Kidney epithelial cell (primary cell): Measurements from ENCODE around the gene TOR4A. TPM values are rescaled to one million over a fixed set of nuclear protein-coding genes. Genes with fewer than 3 reads are reported as not detected.
A peak's percentile ranks its signal among the peaks of the same experiment; 100 is the strongest.
"Not testable (repeated sequence)": the region's sequence is repeated elsewhere in the genome, so short reads cannot be mapped to it uniquely, and the experiment has no call there.

Experiments
- DNase-seq: peaks from one replicate; pipeline ENCODE4 v3.0.0-alpha.2; 2010; ENCODE audit warnings: low read depth
- H3K27me3 ChIP-seq: 2 replicates; pipeline ENCODE4 v1.6.0; 2011; ENCODE audit warnings: low read length; ENCODE audit not compliant: control insufficient read depth, insufficient read depth
- H3K36me3 ChIP-seq: 2 replicates; pipeline ENCODE4 v1.5.1; 2011; ENCODE audit warnings: low read length; ENCODE audit not compliant: control insufficient read depth, insufficient read depth
- H3K4me3 ChIP-seq: 2 replicates; pipeline ENCODE4 v1.5.1; 2011; ENCODE audit warnings: low read depth, mild to moderate bottlenecking, control low read depth, low read length
- total RNA-seq: library from RNA; depleted of rRNA; stranded (reverse); fragments of >200 nt; gene quantifications from 2 replicates; pipeline ENCODE4 v1.2.3, GENCODE V29; 2015
- TF ChIP-seq, protein P1 (sequence below): IDR thresholded peaks from 2 replicates; pipeline ENCODE4 v1.5.1; 2011; ENCODE audit warnings: mild to moderate bottlenecking, moderate library complexity, low read length, control low read depth, inconsistent platforms; ENCODE audit not compliant: insufficient read depth, poor library complexity, severe bottlenecking

TOR4A gene
- total RNA-seq, 1 donor from 2014 or later = 33.5 TPM

- H3K27me3 ChIP-seq = no peaks in the 10 kb centered on the region
- H3K4me3 ChIP-seq = no peak overlapping the region
- H3K36me3 ChIP-seq = no peaks in the 10 kb centered on the region
- TF ChIP-seq, protein P1, sequence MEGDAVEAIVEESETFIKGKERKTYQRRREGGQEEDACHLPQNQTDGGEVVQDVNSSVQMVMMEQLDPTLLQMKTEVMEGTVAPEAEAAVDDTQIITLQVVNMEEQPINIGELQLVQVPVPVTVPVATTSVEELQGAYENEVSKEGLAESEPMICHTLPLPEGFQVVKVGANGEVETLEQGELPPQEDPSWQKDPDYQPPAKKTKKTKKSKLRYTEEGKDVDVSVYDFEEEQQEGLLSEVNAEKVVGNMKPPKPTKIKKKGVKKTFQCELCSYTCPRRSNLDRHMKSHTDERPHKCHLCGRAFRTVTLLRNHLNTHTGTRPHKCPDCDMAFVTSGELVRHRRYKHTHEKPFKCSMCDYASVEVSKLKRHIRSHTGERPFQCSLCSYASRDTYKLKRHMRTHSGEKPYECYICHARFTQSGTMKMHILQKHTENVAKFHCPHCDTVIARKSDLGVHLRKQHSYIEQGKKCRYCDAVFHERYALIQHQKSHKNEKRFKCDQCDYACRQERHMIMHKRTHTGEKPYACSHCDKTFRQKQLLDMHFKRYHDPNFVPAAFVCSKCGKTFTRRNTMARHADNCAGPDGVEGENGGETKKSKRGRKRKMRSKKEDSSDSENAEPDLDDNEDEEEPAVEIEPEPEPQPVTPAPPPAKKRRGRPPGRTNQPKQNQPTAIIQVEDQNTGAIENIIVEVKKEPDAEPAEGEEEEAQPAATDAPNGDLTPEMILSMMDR = no peak
- DNase-seq = no peak
These were observed 20.7 kb upstream of the TOR4A start for GRCh38 chr9:137256856-137257255.

DNA sequence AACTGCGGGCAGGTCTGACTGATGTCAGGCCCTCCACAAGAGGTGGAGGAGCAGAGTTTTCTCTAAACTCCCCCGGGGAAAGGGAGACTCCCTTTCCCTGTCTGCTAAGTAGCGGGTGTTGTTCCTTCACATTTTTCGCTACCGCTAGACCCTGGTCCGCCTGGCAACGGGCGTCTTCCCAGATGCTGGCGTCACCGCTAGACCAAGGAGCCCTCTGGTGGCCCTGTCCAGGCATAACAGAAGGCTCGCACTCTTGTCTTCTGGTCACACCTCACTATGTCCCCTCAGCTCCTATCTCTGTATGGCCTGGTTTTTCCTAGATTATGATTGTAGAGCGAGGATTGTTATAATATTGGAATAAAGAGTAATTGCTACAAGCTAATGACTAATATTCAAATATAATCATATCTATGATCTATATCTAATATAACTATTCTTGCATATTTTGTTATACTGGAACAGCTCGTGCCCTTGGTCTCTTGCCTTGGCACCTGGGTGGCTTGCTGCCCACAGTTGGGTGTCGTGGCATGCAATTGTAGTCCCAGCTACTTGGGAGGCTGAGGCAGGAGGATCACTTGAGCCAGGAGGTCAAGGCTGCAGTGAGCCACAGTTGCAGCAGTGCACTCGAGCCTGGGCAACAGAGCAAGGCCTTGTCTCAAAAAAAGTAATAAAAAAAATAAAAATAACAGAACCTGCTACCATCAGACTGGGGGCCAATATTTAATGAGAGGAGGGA is 15.2 kb upstream of the TOR4A start:
- H3K36me3 ChIP-seq, H3K4me3 ChIP-seq, DNase-seq, H3K27me3 ChIP-seq: not testable (repeated sequence)
- TF ChIP-seq, protein P1 = peak; percentile 47

DNA sequence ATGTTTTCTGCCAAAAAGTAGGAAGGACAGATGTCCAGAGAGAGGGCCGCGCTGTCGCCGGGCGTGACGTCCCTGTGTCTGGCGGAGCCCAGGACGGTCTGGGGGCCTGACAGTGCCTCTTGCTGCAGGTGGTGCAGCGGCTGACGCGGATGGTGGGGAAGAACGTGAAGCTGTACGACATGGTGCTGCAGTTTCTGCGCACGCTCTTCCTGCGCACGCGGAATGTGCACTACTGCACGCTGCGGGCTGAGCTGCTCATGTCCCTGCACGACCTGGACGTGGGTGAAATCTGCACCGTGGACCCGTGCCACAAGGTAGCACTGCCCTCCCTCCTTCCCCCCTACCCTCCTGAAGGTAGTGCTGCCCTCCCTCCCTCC is 14.6 kb upstream of the TOR4A start:
- Histone ChIP-seq H3K4me3 (no peak overlapping the region), H3K36me3 (peaks cover 3% of the 10 kb centered on the region), H3K27me3 (no peaks in the 10 kb centered on the region)
- TF ChIP-seq, protein P1 = no peak
- DNase-seq = no peak

DNA sequence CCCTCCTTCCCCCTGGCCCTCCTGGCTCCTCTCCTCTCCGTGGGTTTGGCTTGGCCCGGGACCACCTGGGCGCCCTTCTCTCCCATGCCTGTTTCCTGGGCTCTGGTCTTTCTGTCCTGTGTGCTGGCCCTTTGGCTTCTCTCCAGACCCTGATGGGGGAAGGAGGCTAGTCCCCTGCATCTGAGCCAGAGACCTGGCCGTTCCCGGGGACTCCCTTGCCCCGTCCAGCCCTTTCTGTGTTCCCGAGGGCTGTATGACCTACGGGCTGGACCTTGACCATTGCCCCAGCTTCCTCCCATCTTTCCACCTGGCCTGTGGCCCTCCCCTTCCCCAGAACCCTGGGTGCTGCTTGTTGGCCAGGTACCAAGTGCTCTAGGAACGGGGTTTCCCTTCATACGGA is 14.0 kb upstream of the TOR4A start:
- Histone ChIP-seq H3K36me3 (peaks cover 3% of the 10 kb centered on the region), H3K4me3 (no peak overlapping the region), H3K27me3 (no peaks in the 10 kb centered on the region)
- TF ChIP-seq, protein P1 = no peak
- no peak for DNase-seq

- no peaks in the 10 kb centered on the region for H3K27me3 ChIP-seq
- H3K4me3 ChIP-seq = no peak overlapping the region
- DNase-seq = no peak
- TF ChIP-seq, protein P1 = no peak
- peaks cover 3% of the 10 kb centered on the region for H3K36me3 ChIP-seq
These were observed 13.5 kb upstream of the TOR4A start for GRCh38 chr9:137264067-137264466.
